Measurements from ENCODE around the gene NLGN3.

- TF ChIP-seq EZH2 (IDR thresholded peaks at IDR 0.05; ENCODE audit: insufficient read depth, poor library complexity, severe bottlenecking) = no peak
- no peak for TF ChIP-seq EZH2phosphoT487 (IDR thresholded peaks at IDR 0.05; ENCODE audit: insufficient read depth, low read depth)
Observed at GRCh38 chrX:71184092-71184491, 39.5 kb downstream of the NLGN3 start.
